ENCODE results near the gene PLCG2.
A peak's percentile ranks its signal among the peaks of the same experiment; 100 is the strongest.
"Not testable (repeated sequence)": the region's sequence is repeated elsewhere in the genome, so short reads cannot be mapped to it uniquely, and the experiment has no call there.

Gene PLCG2

GRCh38 chr16:81846105-81846504 is 67.0 kb downstream of the PLCG2 start:
- no peak for DNase-seq (ENCODE audit: low read depth)

DNA sequence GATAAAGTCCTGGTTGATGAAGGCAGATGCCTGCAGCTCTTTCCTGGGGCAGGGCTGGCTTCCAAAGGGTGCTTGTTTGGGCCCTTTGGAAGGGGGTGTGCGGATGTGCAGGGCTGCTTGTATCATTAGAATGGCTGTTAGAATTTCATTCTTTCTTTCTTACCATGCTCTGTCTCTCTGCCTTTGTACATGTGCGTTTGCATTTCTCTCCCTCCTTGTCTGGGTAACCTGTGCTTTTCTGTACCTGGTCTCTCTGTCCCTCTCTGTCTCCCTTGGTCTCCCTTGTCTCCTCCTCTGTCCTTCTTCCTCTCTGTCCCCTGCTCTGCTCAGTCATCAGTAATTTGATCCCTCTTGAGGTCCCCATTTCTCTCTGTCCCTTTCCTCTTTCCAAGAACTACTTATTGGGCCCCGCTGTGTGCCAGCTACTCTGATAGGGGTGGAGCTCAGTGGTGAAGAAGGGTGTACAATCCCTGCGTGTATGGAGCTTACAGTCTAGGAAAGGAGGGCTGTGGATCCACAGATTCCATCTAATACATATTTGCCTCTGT is 69.3 kb downstream of the PLCG2 start:
- no peak for DNase-seq (ENCODE audit: low read depth)

GRCh38 chr16:81850197-81850944 is 71.3 kb downstream of the PLCG2 start:
- no peak for DNase-seq (ENCODE audit: low read depth)

DNA sequence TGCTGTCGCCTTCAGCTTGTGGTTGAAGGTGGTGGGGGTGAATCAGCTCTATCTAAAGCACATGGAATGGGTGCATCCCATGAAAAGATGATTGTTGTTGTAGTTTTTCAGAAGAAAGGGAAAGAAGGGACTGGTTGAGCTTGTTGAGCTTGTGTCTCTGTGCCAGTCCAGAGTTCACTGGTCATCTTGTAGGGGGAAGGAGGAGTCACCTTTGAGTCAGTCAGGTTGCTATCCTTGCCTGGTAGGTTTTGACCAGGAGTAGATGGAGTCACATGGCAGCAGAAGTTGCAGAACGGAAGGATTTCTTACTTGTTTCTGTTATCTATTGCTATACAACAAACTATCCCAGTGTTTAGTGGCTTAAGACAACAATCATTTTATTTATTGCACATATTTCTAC is 73.3 kb downstream of the PLCG2 start:
- no peak for DNase-seq (ENCODE audit: low read depth)

DNA sequence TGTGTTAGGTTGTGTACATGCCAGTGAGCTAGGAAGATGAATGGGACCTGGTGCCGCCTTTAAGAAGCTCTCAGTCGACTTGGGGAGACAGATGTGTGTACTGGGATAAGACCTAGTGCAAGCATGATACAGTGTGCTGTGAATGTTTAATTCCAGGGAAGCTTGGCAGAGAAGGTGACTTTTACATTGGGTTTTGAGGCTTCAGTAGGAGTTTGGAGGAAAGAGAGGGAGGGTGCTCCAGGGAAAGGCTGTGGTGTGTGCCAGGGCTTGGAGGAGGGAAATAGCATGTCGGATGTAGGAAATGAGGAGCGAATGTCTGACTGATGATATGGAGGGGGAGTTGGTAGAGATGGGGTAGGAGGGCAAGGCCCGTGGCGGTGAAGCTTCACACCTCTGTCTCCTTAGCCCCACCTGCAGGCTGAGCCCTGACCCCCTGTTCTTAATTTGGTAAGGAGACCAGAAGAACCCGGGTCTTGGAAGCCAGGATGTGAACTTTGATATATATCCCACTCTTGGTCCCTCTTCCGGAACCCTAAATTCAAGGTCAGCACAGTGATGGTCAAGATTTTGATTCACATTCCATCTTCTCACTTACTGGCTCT is 76.6 kb downstream of the PLCG2 start:
- DNase-seq (ENCODE audit: low read depth): no peak

DNA sequence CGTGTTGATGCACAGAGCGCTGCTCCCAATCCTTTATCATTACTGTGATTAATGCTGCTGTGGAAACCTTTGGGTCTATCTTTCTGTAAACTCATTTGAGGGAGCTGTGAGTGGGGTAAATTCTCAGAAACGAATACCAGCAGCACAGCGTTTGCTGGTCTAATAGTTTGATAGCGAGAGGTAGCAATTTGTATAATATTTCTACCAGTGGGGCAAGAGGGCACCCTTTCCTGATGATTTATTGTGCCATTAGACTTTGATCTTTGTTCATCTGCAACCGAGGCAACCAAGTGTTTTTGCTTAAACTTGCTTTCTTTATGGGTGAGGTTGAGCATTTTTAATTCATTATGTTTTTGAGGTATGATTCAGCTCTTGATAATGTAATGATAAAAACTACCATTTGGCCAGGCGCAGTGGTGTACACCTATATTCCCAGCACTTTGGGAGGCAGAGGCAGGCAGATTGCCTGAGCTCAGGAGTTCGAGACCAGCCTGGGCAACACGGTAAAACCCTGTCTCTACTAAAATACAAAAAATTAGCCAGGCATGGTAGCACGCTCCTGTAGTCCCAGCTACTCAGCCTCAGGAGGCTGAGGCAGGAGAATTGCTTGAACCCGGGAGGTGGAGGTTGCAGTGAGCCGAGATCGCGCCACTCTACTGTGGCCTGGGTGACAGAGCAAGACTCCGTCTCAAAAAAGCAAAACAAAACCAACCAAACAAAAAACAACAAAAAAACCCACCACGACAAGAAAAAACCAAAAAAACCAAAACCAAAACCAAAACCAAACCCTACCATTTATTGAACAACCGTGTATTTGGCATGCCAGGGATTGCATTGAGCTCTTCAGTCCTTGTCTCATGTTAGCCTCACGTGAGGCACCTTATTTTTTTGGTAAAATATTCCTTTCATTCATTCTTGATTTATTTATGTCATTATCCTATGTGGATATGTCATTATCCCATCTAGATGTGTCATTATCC is 81.5 kb downstream of the PLCG2 start:
- no peak for DNase-seq (ENCODE audit: low read depth)

- DNase-seq (ENCODE audit: low read depth): no peak
Observed at GRCh38 chr16:81861503-81861902, 82.4 kb downstream of the PLCG2 start.

GRCh38 chr16:81861915-81862314 is 82.8 kb downstream of the PLCG2 start:
- DNase-seq (ENCODE audit: low read depth): no peak

DNA sequence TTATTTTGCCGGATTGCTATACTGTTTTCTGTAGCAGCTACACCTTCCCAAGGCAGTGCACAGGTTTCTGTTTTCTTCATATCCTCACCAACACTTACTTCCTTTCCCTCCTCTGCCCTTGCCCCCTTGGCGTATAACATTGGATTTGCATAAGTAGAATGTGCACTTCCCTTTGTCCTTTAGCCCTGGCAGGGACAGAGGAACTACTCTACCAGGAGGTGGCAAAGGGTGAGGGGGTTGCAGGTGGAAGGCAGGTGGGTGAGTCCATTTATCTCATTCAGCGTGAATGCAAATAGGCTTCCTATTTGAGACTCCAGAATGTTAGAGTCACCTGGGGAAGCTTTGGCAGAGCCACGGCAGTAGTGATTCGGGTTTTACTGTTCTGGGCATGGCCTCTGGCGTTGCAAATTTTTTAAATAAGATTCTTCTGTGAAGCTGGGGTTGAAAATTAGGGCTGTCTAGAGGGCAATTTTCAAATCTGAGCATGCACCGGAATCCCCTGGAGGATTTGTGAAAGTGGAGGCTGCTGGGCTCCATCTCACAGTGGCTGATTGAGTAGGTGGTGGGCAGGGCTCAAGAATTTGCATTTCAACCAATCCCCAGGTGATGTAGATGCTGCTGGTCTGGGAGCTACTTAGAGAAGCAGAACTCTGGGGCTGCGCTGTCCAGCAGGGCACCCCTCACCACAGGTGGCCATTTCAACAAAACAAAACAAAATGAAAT is 84.7 kb downstream of the PLCG2 start:
- DNase-seq (ENCODE audit: low read depth): no peak

GRCh38 chr16:81864646-81865382 is 85.7 kb downstream of the PLCG2 start:
- no peak for DNase-seq (ENCODE audit: low read depth)

DNA sequence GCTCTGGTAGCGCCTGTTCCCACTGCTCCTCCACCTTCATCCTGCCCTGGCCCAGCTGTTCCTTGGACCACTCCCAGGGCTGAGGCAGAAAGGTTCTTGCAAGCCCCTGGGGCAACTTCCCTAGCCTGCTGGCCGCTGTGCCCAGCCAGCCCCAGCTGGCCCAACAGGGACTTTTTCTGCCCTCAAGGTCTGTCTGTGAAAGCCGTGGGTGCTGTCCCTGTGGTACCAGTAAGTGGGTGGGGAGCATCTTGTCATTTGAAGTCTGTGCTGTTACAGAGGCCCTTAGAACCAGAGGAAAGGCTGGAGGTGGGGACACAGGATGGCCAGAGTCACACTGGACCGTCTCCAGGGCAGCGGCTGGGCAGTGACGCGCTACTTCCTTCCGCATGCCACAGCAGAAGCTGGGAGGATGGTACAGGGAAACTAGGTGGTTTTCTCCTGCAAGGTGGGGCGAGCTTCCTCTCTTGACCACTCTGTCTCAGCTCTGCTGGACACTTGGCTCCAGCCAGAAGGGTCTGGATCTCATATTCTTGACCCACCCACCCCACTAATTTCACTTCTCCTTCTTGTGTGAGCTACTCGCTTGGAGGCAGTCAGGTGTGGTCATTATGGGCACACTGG is 87.8 kb downstream of the PLCG2 start:
- DNase-seq (ENCODE audit: low read depth): no peak

GRCh38 chr16:81868057-81868748 is 89.1 kb downstream of the PLCG2 start:
- DNase-seq (ENCODE audit: low read depth): no peak

- DNase-seq (ENCODE audit: low read depth): no peak
Observed at GRCh38 chr16:81869326-81869725, 90.2 kb downstream of the PLCG2 start.

DNA sequence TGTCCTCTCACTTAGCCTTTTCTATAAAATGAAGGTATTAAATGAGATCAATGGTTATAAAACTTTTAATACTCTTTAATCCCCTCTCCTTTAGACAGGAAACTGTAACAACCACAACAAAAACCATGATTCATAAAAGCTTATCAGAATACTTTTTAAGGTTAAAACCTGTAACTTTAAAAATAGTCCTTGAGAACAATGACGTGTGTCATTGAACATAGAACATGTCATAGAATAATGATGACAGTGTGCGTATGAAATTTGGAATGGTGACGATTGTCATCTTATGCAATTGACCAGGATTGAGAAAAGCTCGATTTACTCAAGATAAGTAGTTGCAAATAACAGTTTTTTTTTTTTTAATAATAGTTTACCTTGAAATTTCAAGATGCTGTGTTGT is 94.1 kb downstream of the PLCG2 start:
- DNase-seq (ENCODE audit: low read depth): no peak

GRCh38 chr16:81873843-81874752 is 95.0 kb downstream of the PLCG2 start:
- DNase-seq (ENCODE audit: low read depth): peak; percentile 20

DNA sequence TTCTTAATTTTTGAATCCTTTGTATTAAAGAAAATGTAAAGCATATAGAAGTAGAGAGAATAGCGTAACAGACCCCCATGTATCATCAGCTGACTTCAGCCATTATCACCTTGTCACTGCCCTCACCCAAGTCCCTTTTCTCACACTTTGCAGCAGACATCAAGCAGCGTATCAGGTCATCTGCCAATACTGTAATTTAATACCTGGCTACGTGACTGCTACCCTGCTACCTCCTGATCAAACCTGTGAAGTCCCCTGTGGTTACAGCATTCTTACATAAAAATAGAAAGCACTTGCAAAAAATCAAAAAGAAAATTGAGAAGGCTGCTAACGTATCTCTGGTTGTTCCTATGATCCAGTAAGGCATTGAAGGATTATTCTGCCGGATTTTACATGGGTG is 96.4 kb downstream of the PLCG2 start:
- DNase-seq (ENCODE audit: low read depth): no peak

GRCh38 chr16:81876273-81876900 is 97.3 kb downstream of the PLCG2 start:
- DNase-seq (ENCODE audit: low read depth): no peak

DNA sequence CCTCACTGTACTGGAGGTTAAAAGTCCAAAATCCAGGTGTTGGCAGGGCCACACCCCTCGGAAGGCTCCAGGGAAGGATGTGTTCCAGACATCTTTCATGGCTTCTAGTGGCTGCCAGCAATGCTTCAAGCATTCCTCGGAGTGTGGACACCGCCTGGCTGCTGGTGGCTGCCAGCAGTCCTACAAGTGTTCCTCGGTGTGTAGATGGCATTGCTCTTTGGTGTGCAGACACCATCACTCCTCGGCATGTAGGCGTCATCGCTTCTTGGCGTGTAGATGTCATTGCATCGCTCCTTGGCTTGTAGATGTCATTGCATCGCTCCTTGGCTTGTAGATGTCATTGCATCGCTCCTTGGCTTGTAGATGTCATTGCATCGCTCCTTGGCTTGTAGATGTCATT is 98.4 kb downstream of the PLCG2 start:
- DNase-seq (ENCODE audit: low read depth): not testable (repeated sequence)
